GM10248 (cell line): ENCODE data around the gene PDHX.
"Not testable (repeated sequence)": the region's sequence is repeated elsewhere in the genome, so short reads cannot be mapped to it uniquely, and the experiment has no call there.

ENCODE experiments used
- CTCF ChIA-PET: fragments of 300-600 bp; sonication (Branson Sonifier 250); formaldehyde crosslinking; extraction: SDS; loops from one replicate; lab custom pipeline; 2021; ENCODE audit warnings: antibody characterized with exemption; lab: Yijun Ruan, JAX
- POLR2A ChIA-PET: fragments of 350-650 bp; sonication (Branson Sonifier 250); formaldehyde crosslinking; extraction: SDS; loops from one replicate; lab custom pipeline; 2020; ENCODE audit warnings: antibody characterized with exemption; lab: Yijun Ruan, JAX
- DNase-seq: peaks from one replicate; pipeline ENCODE4 v3.0.0; 2012; ENCODE audit errors: extremely low spot score
- CTCF ChIP-seq: IDR thresholded peaks from 2 replicates; pipeline ENCODE4 v1.5.1; 2012; ENCODE audit warnings: mild to moderate bottlenecking, low read depth; ENCODE audit errors: extremely low read depth, missing control alignments, control extremely low read depth

The PDHX gene

GRCh38 chr11:35021589-35021988, 105.2 kb downstream of the PDHX start:
- TF ChIP-seq CTCF: no peak
- ChIA-PET POLR2A (no interaction called here), CTCF (interaction anchor here (1.7 to 2.9 kb wide), 2 partner anchors 9 to 14 kb away, joined by 9 to 12 read pairs; no protein-coding TSS in a partner anchor)
- no peak for DNase-seq

GRCh38 chr11:35023940-35024339, 107.5 kb downstream of the PDHX start:
- POLR2A ChIA-PET, CTCF ChIA-PET, DNase-seq: not testable (repeated sequence)

- DNase-seq, POLR2A ChIA-PET, CTCF ChIA-PET: not testable (repeated sequence)
Measured at GRCh38 chr11:35028007-35028406, 111.6 kb downstream of the PDHX start.

- no peak for TF ChIP-seq CTCF
- POLR2A ChIA-PET: interaction anchor here (0.7 to 0.9 kb wide), 2 partner anchors 10 kb away, joined by 3 read pairs; no protein-coding TSS in a partner anchor
- CTCF ChIA-PET: interaction anchor here (0.9 to 3.6 kb wide), 11 partner anchors 9 to 444 kb away, joined by 3 to 22 read pairs (median 4); no protein-coding TSS in a partner anchor
- no peak for DNase-seq
Measured at GRCh38 chr11:35029979-35030682, 113.7 kb downstream of the PDHX start.

GRCh38 chr11:35030716-35031213, 114.3 kb downstream of the PDHX start:
- DNase-seq: no peak
- TF ChIP-seq CTCF: no peak
- ChIA-PET CTCF (interaction anchor here (0.7 to 3.6 kb wide), 9 partner anchors 8 to 125 kb away, joined by 3 to 22 read pairs (median 7); no protein-coding TSS in a partner anchor), POLR2A (interaction anchor here (0.9 kb wide), 1 partner anchor 10 kb away, joined by 3 read pairs; no protein-coding TSS in a partner anchor)

- no peak for TF ChIP-seq CTCF
- CTCF ChIA-PET: interaction anchor here (0.7 to 3.6 kb wide), 10 partner anchors 9 to 113 kb away, joined by 3 to 22 read pairs (median 6); no protein-coding TSS in a partner anchor
- no peak for DNase-seq
- POLR2A ChIA-PET: no interaction called here
Measured at GRCh38 chr11:35031346-35031745, 114.9 kb downstream of the PDHX start.

GRCh38 chr11:35031867-35032266, 115.4 kb downstream of the PDHX start:
- POLR2A ChIA-PET: no interaction called here
- CTCF ChIA-PET: interaction anchor here (0.9 to 3.6 kb wide), 11 partner anchors 9 to 278 kb away, joined by 3 to 22 read pairs (median 3); no protein-coding TSS in a partner anchor
- no peak for DNase-seq

More at GRCh38 chr11:35031867-35032266, 115.4 kb downstream of the PDHX start:
- TF ChIP-seq CTCF: no peak
